SK-N-MC (cell line): ENCODE results near the gene TMEM87B.

ENCODE experiments used
- EZH2 ChIP-seq: fragments of 200-600 bp; sonication (generic); IDR thresholded peaks from one replicate; pipeline ENCODE4 v1.6.1; 2017; ENCODE audit warnings: antibody characterized with exemption
- FOXP2 ChIP-seq: optimal IDR thresholded peaks from 2 replicates; pipeline ENCODE3; 2011; ENCODE audit warnings: mild to moderate bottlenecking, moderate library complexity; ENCODE audit not compliant: insufficient read depth; ENCODE audit errors: extremely low read length, control extremely low read depth
- POLR2AphosphoS5 ChIP-seq: IDR thresholded peaks from 2 replicates; pipeline ENCODE4 v1.6.1; 2012; ENCODE audit warnings: mild to moderate bottlenecking, low read depth, low read length, borderline replicate concordance

- TF ChIP-seq EZH2: no peak
- TF ChIP-seq POLR2AphosphoS5: no peak
- no peak for TF ChIP-seq FOXP2
Measured at GRCh38 chr2:112073875-112074274, 18.8 kb downstream of the TMEM87B start.
